ENCODE measurements around the gene C12orf42. TPM values are rescaled to one million over a fixed set of nuclear protein-coding genes. Genes with fewer than 3 reads are reported as not detected.

The C12orf42 gene
- total RNA-seq, 4 donors from 2014 or later, result 0.38 TPM; not detected in 3

- TF ChIP-seq, protein P1, sequence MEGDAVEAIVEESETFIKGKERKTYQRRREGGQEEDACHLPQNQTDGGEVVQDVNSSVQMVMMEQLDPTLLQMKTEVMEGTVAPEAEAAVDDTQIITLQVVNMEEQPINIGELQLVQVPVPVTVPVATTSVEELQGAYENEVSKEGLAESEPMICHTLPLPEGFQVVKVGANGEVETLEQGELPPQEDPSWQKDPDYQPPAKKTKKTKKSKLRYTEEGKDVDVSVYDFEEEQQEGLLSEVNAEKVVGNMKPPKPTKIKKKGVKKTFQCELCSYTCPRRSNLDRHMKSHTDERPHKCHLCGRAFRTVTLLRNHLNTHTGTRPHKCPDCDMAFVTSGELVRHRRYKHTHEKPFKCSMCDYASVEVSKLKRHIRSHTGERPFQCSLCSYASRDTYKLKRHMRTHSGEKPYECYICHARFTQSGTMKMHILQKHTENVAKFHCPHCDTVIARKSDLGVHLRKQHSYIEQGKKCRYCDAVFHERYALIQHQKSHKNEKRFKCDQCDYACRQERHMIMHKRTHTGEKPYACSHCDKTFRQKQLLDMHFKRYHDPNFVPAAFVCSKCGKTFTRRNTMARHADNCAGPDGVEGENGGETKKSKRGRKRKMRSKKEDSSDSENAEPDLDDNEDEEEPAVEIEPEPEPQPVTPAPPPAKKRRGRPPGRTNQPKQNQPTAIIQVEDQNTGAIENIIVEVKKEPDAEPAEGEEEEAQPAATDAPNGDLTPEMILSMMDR (IDR thresholded peaks at IDR 0.05; ENCODE audit: low read depth), result no peak
These were observed 74.4 kb downstream of the C12orf42 start for GRCh38 chr12:103421402-103421801.

- TF ChIP-seq, protein P1 (IDR thresholded peaks at IDR 0.05; ENCODE audit: low read depth), result no peak
These were observed 80.1 kb downstream of the C12orf42 start for GRCh38 chr12:103415681-103416080.

DNA sequence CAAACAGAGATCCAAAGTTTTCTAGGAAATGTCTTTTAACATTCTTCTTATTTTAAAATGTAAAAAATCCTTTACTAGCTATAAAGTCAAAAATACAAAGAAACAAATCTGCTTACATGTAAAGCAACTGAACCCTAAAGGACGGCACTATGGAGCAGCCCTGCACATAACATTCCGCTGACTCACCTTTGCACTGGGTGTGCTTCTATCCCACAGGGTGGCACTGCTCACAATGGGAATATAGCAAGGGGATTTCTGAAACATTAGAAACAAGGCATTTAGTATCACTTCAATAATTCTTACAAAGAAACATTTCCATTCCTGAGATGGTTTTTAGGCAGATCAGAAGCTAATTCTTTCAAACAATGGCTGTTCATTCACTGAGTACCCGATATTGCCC, 94.3 kb downstream of the C12orf42 start:
- TF ChIP-seq, protein P1 (IDR thresholded peaks at IDR 0.05; ENCODE audit: low read depth), result no peak

- TF ChIP-seq, protein P1 (IDR thresholded peaks at IDR 0.05; ENCODE audit: low read depth), result no peak
These were observed 95.8 kb downstream of the C12orf42 start for GRCh38 chr12:103399986-103400385.

DNA sequence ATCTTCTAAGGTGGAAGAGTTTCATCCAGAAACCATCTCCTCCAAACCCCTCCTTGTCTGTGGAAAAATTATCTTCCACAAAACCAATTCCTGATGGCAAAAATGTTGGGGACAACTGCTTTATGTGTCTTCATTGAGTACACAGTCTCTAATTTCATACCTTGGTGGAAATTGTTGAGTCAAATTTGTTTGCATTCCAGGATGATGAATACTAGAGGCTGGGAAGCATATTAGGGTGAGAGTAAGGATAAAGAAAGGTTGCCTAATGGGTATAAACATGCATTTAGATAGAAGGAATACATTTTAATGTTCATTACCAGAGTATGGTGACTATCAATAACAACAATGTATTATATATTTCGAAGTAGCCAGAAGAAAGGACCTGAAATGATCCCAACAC, 98.2 kb downstream of the C12orf42 start:
- TF ChIP-seq, protein P1 (IDR thresholded peaks at IDR 0.05; ENCODE audit: low read depth), result no peak

DNA sequence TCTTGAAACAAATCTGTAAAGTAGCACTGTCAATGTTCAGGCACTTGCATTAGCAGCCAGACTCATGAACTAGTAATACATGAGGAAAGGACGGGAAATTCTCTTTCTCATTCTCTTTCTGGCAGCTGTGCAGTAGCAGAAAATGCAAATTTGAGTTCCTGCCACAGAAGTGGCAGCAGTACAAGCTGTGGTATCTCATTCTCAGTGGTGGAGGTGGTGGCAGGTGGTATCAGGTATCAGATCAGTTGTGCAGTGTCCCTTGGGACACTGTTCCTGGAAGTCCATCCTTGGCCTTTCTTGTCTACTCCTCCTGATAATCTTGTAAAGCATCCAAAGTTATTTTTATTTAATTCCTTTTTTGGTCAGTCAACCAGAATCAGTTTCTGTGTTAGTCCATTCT, 103.0 kb downstream of the C12orf42 start:
- TF ChIP-seq, protein P1 (IDR thresholded peaks at IDR 0.05; ENCODE audit: low read depth), result no peak

GRCh38 chr12:103391103-103391502, 104.7 kb downstream of the C12orf42 start:
- TF ChIP-seq, protein P1 (IDR thresholded peaks at IDR 0.05; ENCODE audit: low read depth), result no peak

Measured in subcutaneous adipose tissue (tissue), 4 donors.